Measurements from ENCODE around the gene DOC2B. TPM values are rescaled to one million over a fixed set of nuclear protein-coding genes. Genes with fewer than 3 reads are reported as not detected.
A peak's percentile ranks its signal among the peaks of the same experiment; 100 is the strongest.

DOC2B gene
- polyA plus RNA-seq, 1 of the 3 experiments (the other 2 are of a cell fraction): 0.16 TPM

GRCh38 chr17:145671-146541 lies 35.5 kb downstream of the DOC2B start (continued):
- TF ChIP-seq ZBTB33 (IDR thresholded peaks at IDR 0.05; ENCODE audit: borderline replicate concordance, low read depth): no peak

DNA sequence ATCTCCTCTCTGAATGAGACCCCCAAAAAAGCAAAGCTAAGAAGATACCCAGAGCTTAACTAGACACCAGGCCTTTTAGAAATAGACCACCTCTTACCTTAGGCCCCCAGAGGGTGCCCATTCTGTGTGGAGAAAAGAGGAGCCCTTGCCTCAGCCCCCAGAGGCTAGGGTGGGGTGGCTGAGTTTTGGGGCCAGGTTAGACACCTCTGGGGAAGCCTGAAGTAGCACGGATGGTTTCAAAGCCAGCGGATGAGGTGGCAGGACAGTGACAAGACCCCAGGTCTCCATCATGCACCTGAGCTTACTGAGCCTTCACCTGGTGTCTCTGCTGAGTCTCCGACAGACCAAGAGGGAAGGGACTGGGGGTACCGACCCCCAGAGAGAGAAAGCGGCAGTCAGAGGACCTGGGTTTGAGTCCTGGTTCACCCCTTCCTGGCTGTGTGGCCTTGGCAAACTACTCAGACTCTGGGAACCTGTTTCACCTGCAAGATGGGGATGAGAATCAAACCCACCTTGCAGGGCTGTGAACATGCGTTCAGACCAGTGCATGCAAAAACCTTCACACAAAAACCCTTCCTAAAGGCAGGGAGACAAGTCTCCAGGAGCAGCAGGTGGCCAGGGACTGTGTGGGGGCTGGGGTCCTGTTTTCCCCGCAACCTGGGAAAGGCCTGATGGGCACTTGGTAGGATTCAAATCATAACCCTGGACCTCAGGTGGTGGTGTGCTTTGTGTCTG lies 36.3 kb downstream of the DOC2B start:
- Histone ChIP-seq H3K9me3 (no peaks in the 10 kb centered on the region), H3K4me2 (no peak overlapping the region), H3K27me3 (ENCODE audit: insufficient read depth) (no peaks in the 10 kb centered on the region), H3K9me2 (no peaks in the 10 kb centered on the region), H3K4me3 (ENCODE audit: low read depth in 2 of 2, low read length in 1 of 2) (no peak overlapping the region), H3K9ac (no peak overlapping the region), H3K36me3 (replicated peaks in 1 of 2; ENCODE audit: control insufficient read depth in 1 of 2, insufficient read depth in 2 of 2, low read length in 1 of 2) (no peaks in the 10 kb centered on the region), H3K79me2 (ENCODE audit: insufficient read depth) (no peaks in the 10 kb centered on the region), H3K27ac (ENCODE audit: low read depth in 2 of 2, low read length in 1 of 2) (no peak overlapping the region), H2AFZ (ENCODE audit: low read depth) (no peak overlapping the region), H3K4me1 (ENCODE audit: control insufficient read depth in 1 of 2, insufficient read depth in 2 of 2, low read depth in 1 of 2, low read length in 1 of 2) (peaks cover 0 to 2% of the 10 kb centered on the region in 2 experiments; a peak in 1 of 4 replicates), H4K20me1 (ENCODE audit: insufficient read depth) (no peaks in the 10 kb centered on the region), H3F3A (replicated peaks; ENCODE audit: insufficient read depth) (no peaks in the 10 kb centered on the region)
- TF ChIP-seq SMC3 (IDR thresholded peaks at IDR 0.05; ENCODE audit: low read depth, low read length) (no peak), POLR2AphosphoS5 (IDR thresholded peaks at IDR 0.05; ENCODE audit: low read depth, low read length) (no peak), FOSL2 (IDR thresholded peaks at IDR 0.05; ENCODE audit: borderline replicate concordance, low read depth) (no peak)
- ChIA-PET POLR2A (no interaction called here), CTCF (interaction anchor here (0.8 to 2.2 kb wide), 5 partner anchors 154 to 555 kb away, joined by 3 to 12 read pairs (median 6); no protein-coding TSS in a partner anchor)
- 76% methylated on average over 5 of the region's 7 CpGs for WGBS (ENCODE audit: low lambda C conversion rate)
- DNase-seq: no peak

GRCh38 chr17:143785-144281 lies 37.6 kb downstream of the DOC2B start:
- Histone ChIP-seq H3F3A (replicated peaks; ENCODE audit: insufficient read depth) (no peaks in the 10 kb centered on the region), H3K4me2 (0 out of 2 replicates have a peak overlapping the region, but pooled peaks have one; percentile 29), H3K4me3 (ENCODE audit: low read depth in 2 of 2, low read length in 1 of 2) (peak overlapping the region in 1 of 2 experiments; percentile 52; a peak in 2 of 4 replicates), H4K20me1 (ENCODE audit: insufficient read depth) (no peaks in the 10 kb centered on the region), H2AFZ (ENCODE audit: low read depth) (no peak overlapping the region), H3K9me3 (no peaks in the 10 kb centered on the region), H3K9ac (no peak overlapping the region), H3K9me2 (no peaks in the 10 kb centered on the region), H3K27me3 (ENCODE audit: insufficient read depth) (no peaks in the 10 kb centered on the region), H3K4me1 (ENCODE audit: control insufficient read depth in 1 of 2, insufficient read depth in 2 of 2, low read depth in 1 of 2, low read length in 1 of 2) (peaks cover 0 to 2% of the 10 kb centered on the region in 2 experiments; a peak in 1 of 4 replicates), H3K79me2 (ENCODE audit: insufficient read depth) (no peaks in the 10 kb centered on the region), H3K36me3 (replicated peaks in 1 of 2; ENCODE audit: control insufficient read depth in 1 of 2, insufficient read depth in 2 of 2, low read length in 1 of 2) (no peaks in the 10 kb centered on the region), H3K27ac (ENCODE audit: low read depth in 2 of 2, low read length in 1 of 2) (no peak overlapping the region)
- ChIA-PET POLR2A (no interaction called here), CTCF (interaction anchor here (0.6 to 2.2 kb wide), 7 partner anchors 13 to 1041 kb away, joined by 3 to 12 read pairs (median 5); no protein-coding TSS in a partner anchor)
- TF ChIP-seq EZH2phosphoT487 (IDR thresholded peaks at IDR 0.05; ENCODE audit: borderline replicate concordance, low read depth) (no peak), SMC3 (IDR thresholded peaks at IDR 0.05; ENCODE audit: low read depth, low read length) (peak; percentile 67), CHD2 (IDR thresholded peaks at IDR 0.05; ENCODE audit: low read length, partially characterized antibody) (peak; percentile 49), RAD21 (IDR thresholded peaks at IDR 0.05; ENCODE audit: low read length) (peak; percentile 75), FOXM1 (IDR thresholded peaks at IDR 0.05; ENCODE audit: low read depth) (no peak), MXI1 (IDR thresholded peaks at IDR 0.05; ENCODE audit: low read depth, low read length) (peak; percentile 58; the same call in 1 of the 2 replicates), RXRA (IDR thresholded peaks at IDR 0.05; ENCODE audit: borderline replicate concordance, low read depth) (no peak), MAX (IDR thresholded peaks at IDR 0.05; ENCODE audit: low read depth) (peak; percentile 62)
- TF ChIP-seq, protein P1, sequence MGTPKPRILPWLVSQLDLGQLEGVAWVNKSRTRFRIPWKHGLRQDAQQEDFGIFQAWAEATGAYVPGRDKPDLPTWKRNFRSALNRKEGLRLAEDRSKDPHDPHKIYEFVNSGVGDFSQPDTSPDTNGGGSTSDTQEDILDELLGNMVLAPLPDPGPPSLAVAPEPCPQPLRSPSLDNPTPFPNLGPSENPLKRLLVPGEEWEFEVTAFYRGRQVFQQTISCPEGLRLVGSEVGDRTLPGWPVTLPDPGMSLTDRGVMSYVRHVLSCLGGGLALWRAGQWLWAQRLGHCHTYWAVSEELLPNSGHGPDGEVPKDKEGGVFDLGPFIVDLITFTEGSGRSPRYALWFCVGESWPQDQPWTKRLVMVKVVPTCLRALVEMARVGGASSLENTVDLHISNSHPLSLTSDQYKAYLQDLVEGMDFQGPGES (IDR thresholded peaks at IDR 0.05; ENCODE audit: low read depth, low read length): no peak
- TF ChIP-seq, protein P2, sequence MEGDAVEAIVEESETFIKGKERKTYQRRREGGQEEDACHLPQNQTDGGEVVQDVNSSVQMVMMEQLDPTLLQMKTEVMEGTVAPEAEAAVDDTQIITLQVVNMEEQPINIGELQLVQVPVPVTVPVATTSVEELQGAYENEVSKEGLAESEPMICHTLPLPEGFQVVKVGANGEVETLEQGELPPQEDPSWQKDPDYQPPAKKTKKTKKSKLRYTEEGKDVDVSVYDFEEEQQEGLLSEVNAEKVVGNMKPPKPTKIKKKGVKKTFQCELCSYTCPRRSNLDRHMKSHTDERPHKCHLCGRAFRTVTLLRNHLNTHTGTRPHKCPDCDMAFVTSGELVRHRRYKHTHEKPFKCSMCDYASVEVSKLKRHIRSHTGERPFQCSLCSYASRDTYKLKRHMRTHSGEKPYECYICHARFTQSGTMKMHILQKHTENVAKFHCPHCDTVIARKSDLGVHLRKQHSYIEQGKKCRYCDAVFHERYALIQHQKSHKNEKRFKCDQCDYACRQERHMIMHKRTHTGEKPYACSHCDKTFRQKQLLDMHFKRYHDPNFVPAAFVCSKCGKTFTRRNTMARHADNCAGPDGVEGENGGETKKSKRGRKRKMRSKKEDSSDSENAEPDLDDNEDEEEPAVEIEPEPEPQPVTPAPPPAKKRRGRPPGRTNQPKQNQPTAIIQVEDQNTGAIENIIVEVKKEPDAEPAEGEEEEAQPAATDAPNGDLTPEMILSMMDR (IDR thresholded peaks at IDR 0.05): peak; percentile 68
- under 1% methylated on average over 10 of the region's 44 CpGs for WGBS (ENCODE audit: low lambda C conversion rate)
- DNase-seq: peak; percentile 94
